Activated B cell treated with CpG ODN at 0.5 μM for 24 hours (primary cell): ENCODE results near the gene VPS9D1. TPM values are rescaled to one million over a fixed set of nuclear protein-coding genes. Genes with fewer than 3 reads are reported as not detected.
"Not testable (repeated sequence)": the region's sequence is repeated elsewhere in the genome, so short reads cannot be mapped to it uniquely, and the experiment has no call there.

ENCODE experiments used
- ATAC-seq: fragments of 200-7000 bp; cut with Tn5 transposase; one replicate; pipeline ENCODE4 v1.10.0; 2021; ENCODE audit warnings: low read depth, mild to moderate bottlenecking, moderate library complexity
- CTCF ChIA-PET: fragments of 350-600 bp; sonication (Branson Sonifier 250); formaldehyde crosslinking; loops from one replicate; lab custom pipeline; 2021; ENCODE audit warnings: antibody characterized with exemption; lab: Charles Lee
- POLR2A ChIA-PET: fragments of 350-600 bp; sonication (Branson Sonifier 250); formaldehyde crosslinking; loops from one replicate; lab custom pipeline; 2021; ENCODE audit warnings: antibody characterized with exemption; lab: Charles Lee
- DNase-seq: peaks from one replicate; pipeline ENCODE4 v3.0.0; 2022
- H3K27ac Mint-ChIP-seq: one replicate; pipeline ENCODE4 v1.8.0; 2020; ENCODE audit warnings: mixed read lengths
- H3K27me3 Mint-ChIP-seq: one replicate; pipeline ENCODE4 v1.8.0; 2021; ENCODE audit warnings: mixed read lengths
- H3K36me3 Mint-ChIP-seq: one replicate; pipeline ENCODE4 v1.8.0; 2021; ENCODE audit warnings: low read depth, mixed read lengths
- H3K4me1 Mint-ChIP-seq: one replicate; pipeline ENCODE4 v1.8.0; 2021; ENCODE audit warnings: mixed read lengths
- H3K4me3 Mint-ChIP-seq: one replicate; pipeline ENCODE4 v1.8.0; 2020; ENCODE audit warnings: mild to moderate bottlenecking, mixed read lengths
- H3K9me3 Mint-ChIP-seq: one replicate; pipeline ENCODE4 v1.8.0; 2020; ENCODE audit warnings: mixed read lengths
- CTCF ChIP-seq: fragments of 200-600 bp; IDR thresholded peaks from one replicate; pipeline ENCODE4 v1.8.0; 2022; ENCODE audit warnings: antibody characterized with exemption, mild to moderate bottlenecking
- intact Hi-C: fragments of 100-400 bp; cut with micrococcal nuclease; formaldehyde crosslinking; loops from one replicate; pipeline ENCODE4 v1.15.1; 2024
- total RNA-seq: library from RNA; stranded (reverse); gene quantifications from 2 replicates; pipeline ENCODE4 v1.2.3, GENCODE V29; 2022

The VPS9D1 gene
- total RNA-seq, 1 donor from 2014 or later: 7.4 TPM

- no peak overlapping the region for H3K27ac Mint-ChIP-seq
- POLR2A ChIA-PET: no interaction called here
- CTCF ChIA-PET: no interaction called here
These were observed 29.3 kb downstream of the VPS9D1 start for GRCh38 chr16:89691231-89691985.

GRCh38 chr16:89690392-89690901 is 30.3 kb downstream of the VPS9D1 start:
- peaks cover 43% of the 10 kb centered on the region for H3K36me3 Mint-ChIP-seq
- CTCF ChIA-PET: no interaction called here
- no peaks in the 10 kb centered on the region for H3K27me3 Mint-ChIP-seq
- H3K9me3 Mint-ChIP-seq: no peaks in the 10 kb centered on the region
- no peak overlapping the region for H3K27ac Mint-ChIP-seq
- DNase-seq: no peak
- intact Hi-C loops: no loop called here
- no peak for TF ChIP-seq CTCF
- H3K4me1 Mint-ChIP-seq: peaks cover 24% of the 10 kb centered on the region
- no peak for ATAC-seq
- H3K4me3 Mint-ChIP-seq: no peak overlapping the region
- POLR2A ChIA-PET: no interaction called here

More at GRCh38 chr16:89691231-89691985, 29.3 kb downstream of the VPS9D1 start:
- intact Hi-C loops: no loop called here
- H3K9me3 Mint-ChIP-seq: no peaks in the 10 kb centered on the region
- H3K4me3 Mint-ChIP-seq: no peak overlapping the region
- no peak for DNase-seq
- no peak for TF ChIP-seq CTCF
- peaks cover 22% of the 10 kb centered on the region for H3K4me1 Mint-ChIP-seq
- peaks cover 46% of the 10 kb centered on the region for H3K36me3 Mint-ChIP-seq
- ATAC-seq: no peak
- no peaks in the 10 kb centered on the region for H3K27me3 Mint-ChIP-seq

DNA sequence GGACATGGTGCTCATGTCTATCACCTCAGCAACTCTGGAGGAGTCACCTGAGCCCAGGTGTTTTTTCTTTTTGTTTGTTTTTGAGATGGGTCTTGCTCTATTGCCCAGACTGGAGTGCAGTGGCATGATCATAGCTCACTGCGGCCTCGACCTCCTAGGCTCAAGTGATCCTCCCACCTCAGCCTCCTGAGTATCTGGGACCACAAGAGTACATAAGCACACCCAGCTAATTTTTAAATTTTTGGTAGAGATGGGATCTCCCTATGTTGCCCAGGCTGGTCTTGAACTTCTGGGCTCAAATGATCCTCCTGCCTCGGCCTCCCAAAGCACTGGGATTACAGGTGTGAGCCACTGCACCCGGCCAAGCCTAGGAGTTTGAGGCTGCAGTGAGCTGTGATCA is 31.1 kb downstream of the VPS9D1 start:
- H3K27ac Mint-ChIP-seq, H3K4me3 Mint-ChIP-seq, DNase-seq, H3K9me3 Mint-ChIP-seq, ATAC-seq, H3K27me3 Mint-ChIP-seq: not testable (repeated sequence)
- CTCF ChIA-PET: interaction anchor here (1.2 kb wide), 1 partner anchor 11 kb away, joined by 4 read pairs; no protein-coding TSS in a partner anchor
- POLR2A ChIA-PET: interaction anchor here (0.8 kb wide), 1 partner anchor 11 kb away, joined by 3 read pairs; no protein-coding TSS in a partner anchor
- peaks cover 36% of the 10 kb centered on the region for H3K36me3 Mint-ChIP-seq
- H3K4me1 Mint-ChIP-seq: peaks cover 24% of the 10 kb centered on the region
- intact Hi-C loops: loop anchor here (5.0 kb wide), 1 partner anchor 183 kb away; the partner anchor contains the start of gene TCF25

DNA sequence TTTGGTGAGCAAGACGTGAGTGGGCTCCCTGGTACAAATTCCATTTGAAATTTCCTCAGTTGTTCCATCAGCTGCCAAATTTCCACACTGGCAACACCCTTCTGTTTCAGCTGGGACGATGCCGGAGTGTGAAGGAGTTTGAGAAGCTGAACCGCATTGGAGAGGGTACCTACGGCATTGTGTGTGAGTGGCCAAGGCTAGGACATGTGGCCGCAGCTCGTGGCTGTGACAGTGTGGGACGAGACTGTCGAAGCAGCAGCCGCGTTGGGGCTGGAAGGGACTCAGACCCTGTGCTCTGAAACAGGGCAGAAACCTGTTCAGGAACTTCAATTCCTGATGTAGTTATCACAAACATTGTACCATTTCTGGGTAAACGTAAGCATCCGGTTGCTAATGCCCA is 31.6 kb downstream of the VPS9D1 start:
- Mint-ChIP-seq H3K27ac (no peak overlapping the region), H3K36me3 (peaks cover 36% of the 10 kb centered on the region), H3K9me3 (no peaks in the 10 kb centered on the region), H3K4me3 (no peak overlapping the region), H3K4me1 (peaks cover 24% of the 10 kb centered on the region), H3K27me3 (no peaks in the 10 kb centered on the region)
- intact Hi-C loops: loop anchor here (5.0 kb wide), 1 partner anchor 183 kb away; the partner anchor contains the start of gene TCF25
- POLR2A ChIA-PET: interaction anchor here (0.8 kb wide), 1 partner anchor 11 kb away, joined by 3 read pairs; no protein-coding TSS in a partner anchor
- ATAC-seq: no peak
- no peak for TF ChIP-seq CTCF
- CTCF ChIA-PET: interaction anchor here (1.2 kb wide), 1 partner anchor 11 kb away, joined by 4 read pairs; no protein-coding TSS in a partner anchor
- DNase-seq: no peak

- ATAC-seq: no peak
- H3K27me3 Mint-ChIP-seq: no peaks in the 10 kb centered on the region
- ChIA-PET POLR2A (interaction anchor here (0.7 kb wide), 1 partner anchor 27 kb away, joined by 5 read pairs; no protein-coding TSS in a partner anchor), CTCF (no interaction called here)
- peak overlapping the region; percentile 28 for H3K4me3 Mint-ChIP-seq
- intact Hi-C loops: loop anchor here (5.0 kb wide), 1 partner anchor 184 kb away; the partner anchor contains the start of gene TCF25
- no peak overlapping the region for H3K27ac Mint-ChIP-seq
- no peaks in the 10 kb centered on the region for H3K9me3 Mint-ChIP-seq
- no peak for DNase-seq
- peaks cover 28% of the 10 kb centered on the region for H3K36me3 Mint-ChIP-seq
- TF ChIP-seq CTCF: no peak
- peaks cover 18% of the 10 kb centered on the region for H3K4me1 Mint-ChIP-seq
These were observed 32.3 kb downstream of the VPS9D1 start for GRCh38 chr16:89688395-89688794.
